ENCODE measurements around the gene GJB2. TPM values are rescaled to one million over a fixed set of nuclear protein-coding genes. Genes with fewer than 3 reads are reported as not detected.

Gene GJB2
- total RNA-seq, 4 donors from 2014 or later: 301 to 1,758 (median 1,011) TPM

- no peak for DNase-seq
- Histone ChIP-seq H3K36me3 (peaks cover 0 to 20% (median 0%) of the 10 kb centered on the region in 3 donors), H3K27me3 (peaks cover 0 to 55% (median 3%) of the 10 kb centered on the region in 4 donors), H3K4me1 (peaks cover 4 to 31% (median 8%) of the 10 kb centered on the region in 3 donors), H3K27ac (peak overlapping the region; percentile 70 to 94 (median 90)), H3K4me3 (peak overlapping the region; percentile 55 to 74 (median 64)), H3K9me3 (no peaks in the 10 kb centered on the region)
- intact Hi-C loops (cut with DNase I): no loop called here
- TF ChIP-seq POLR2A (IDR thresholded peaks at IDR 0.05) (no peak), CTCF (IDR thresholded peaks at IDR 0.05) (no peak)
- 33 to 48% methylated on average over 14 to 27 of the region's 30 CpGs for WGBS, 2 donors
Measured at GRCh38 chr13:20230913-20231838, 38.4 kb upstream of the GJB2 start.

- 71 to 84% methylated on average over 2 to 4 of the region's 6 CpGs for WGBS, 2 donors
- H3K9me3 ChIP-seq: no peaks in the 10 kb centered on the region
- TF ChIP-seq POLR2A (IDR thresholded peaks at IDR 0.05) (no peak), CTCF (IDR thresholded peaks at IDR 0.05) (no peak)
- H3K4me3 ChIP-seq: no peak overlapping the region
- peaks cover 0 to 32% (median 3%) of the 10 kb centered on the region in 4 donors for H3K27me3 ChIP-seq
- intact Hi-C loops (cut with DNase I): no loop called here
- no peak overlapping the region for H3K27ac ChIP-seq
- DNase-seq: no peak
- peaks cover 0 to 53% (median 0%) of the 10 kb centered on the region in 3 donors for H3K36me3 ChIP-seq
- peaks cover 4 to 22% (median 8%) of the 10 kb centered on the region in 3 donors for H3K4me1 ChIP-seq
Measured at GRCh38 chr13:20227730-20228129, 35.0 kb upstream of the GJB2 start.

- WGBS, 2 donors: 83 to 93% methylated on average over 5 of the region's 8 CpGs
- Histone ChIP-seq H3K4me1 (peaks cover 1 to 17% (median 8%) of the 10 kb centered on the region in 3 donors), H3K4me3 (no peak overlapping the region), H3K27me3 (peaks cover 0 to 27% (median 3%) of the 10 kb centered on the region in 4 donors), H3K9me3 (no peaks in the 10 kb centered on the region), H3K27ac (no peak overlapping the region), H3K36me3 (peaks cover 0 to 57% (median 0%) of the 10 kb centered on the region in 3 donors)
- TF ChIP-seq CTCF (IDR thresholded peaks at IDR 0.05): no peak
- no peak for TF ChIP-seq POLR2A (IDR thresholded peaks at IDR 0.05)
- no peak for DNase-seq
- intact Hi-C loops (cut with DNase I): no loop called here
Measured at GRCh38 chr13:20227288-20227687, 34.5 kb upstream of the GJB2 start.

- peaks cover 0 to 11% (median 0%) of the 10 kb centered on the region in 4 donors for H3K27me3 ChIP-seq
- H3K36me3 ChIP-seq: peaks cover 0 to 60% (median 0%) of the 10 kb centered on the region in 3 donors
- H3K4me3 ChIP-seq: no peak overlapping the region
- 67 to 77% methylated on average over 5 of the region's 5 CpGs for WGBS, 2 donors
- H3K9me3 ChIP-seq: no peaks in the 10 kb centered on the region
- intact Hi-C loops (cut with DNase I): no loop called here
- no peaks in the 10 kb centered on the region for H3K4me1 ChIP-seq
- TF ChIP-seq POLR2A (IDR thresholded peaks at IDR 0.05) (no peak), CTCF (IDR thresholded peaks at IDR 0.05) (no peak)
- no peak overlapping the region for H3K27ac ChIP-seq
- DNase-seq: no peak
Measured at GRCh38 chr13:20222553-20222952, 29.8 kb upstream of the GJB2 start.

GRCh38 chr13:20221772-20222171 lies 29.0 kb upstream of the GJB2 start:
- no peak overlapping the region for H3K27ac ChIP-seq
- peaks cover 0 to 10% (median 0%) of the 10 kb centered on the region in 4 donors for H3K27me3 ChIP-seq
- intact Hi-C loops (cut with DNase I): no loop called here
- no peak for DNase-seq
- TF ChIP-seq POLR2A (IDR thresholded peaks at IDR 0.05): no peak
- TF ChIP-seq CTCF (IDR thresholded peaks at IDR 0.05): no peak
- H3K36me3 ChIP-seq: peaks cover 0 to 52% (median 0%) of the 10 kb centered on the region in 3 donors
- H3K4me3 ChIP-seq: no peak overlapping the region
- 66 to 81% methylated on average over 5 to 6 of the region's 6 CpGs for WGBS, 2 donors
- H3K9me3 ChIP-seq: no peaks in the 10 kb centered on the region
- no peaks in the 10 kb centered on the region for H3K4me1 ChIP-seq

Measured in esophagus squamous epithelium (tissue), 5 donors.